ENCODE data around the gene ADCK1.
"Not testable (repeated sequence)": the region's sequence is repeated elsewhere in the genome, so short reads cannot be mapped to it uniquely, and the experiment has no call there.

The ADCK1 gene

DNA sequence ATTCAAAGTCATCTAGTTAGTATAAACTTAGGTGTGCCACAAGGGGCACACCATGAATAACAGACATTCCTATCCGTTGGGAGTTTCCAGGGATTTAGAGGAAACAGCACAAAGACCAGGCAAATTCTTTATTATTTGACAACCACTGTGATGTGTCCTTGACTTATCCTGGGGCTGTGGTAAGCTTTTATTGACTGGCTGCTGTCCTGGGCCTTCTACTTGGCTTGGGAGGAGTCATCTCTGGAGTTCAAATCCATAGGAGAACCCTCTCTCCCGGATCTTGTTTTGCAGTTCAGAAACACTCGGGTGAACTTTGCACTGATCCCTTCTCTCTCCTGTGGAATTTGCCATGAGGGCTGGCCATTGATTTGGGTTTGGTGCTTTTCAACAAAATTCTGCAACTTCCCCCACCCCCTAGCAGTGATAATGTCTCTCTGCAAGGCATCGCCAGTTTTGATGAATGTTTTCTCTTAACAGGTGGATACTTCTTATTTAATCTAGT, 136.3 kb downstream of the ADCK1 start:
- FAIRE-seq: no peak

DNA sequence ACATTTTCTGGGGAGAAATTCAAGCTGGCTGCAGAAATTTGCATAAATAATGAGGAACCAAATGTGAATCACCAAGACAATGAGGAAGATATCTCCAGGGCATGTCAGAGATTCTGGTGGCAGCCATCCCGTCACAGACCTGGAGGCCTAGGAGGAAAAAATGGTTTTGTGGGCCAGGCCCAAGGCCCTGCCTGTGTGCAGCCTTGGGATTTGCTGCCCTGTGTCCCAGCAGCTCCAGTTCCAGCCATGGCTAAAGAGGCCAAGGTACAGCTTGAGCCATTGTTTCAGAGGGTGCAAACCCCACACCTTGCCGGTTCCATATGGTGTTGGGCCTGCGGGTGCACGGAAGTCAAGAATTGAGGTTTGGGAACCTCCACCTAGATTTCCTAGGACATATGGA, 147.5 kb downstream of the ADCK1 start:
- FAIRE-seq: no peak

More for the DNA sequence above, 136.3 kb downstream of the ADCK1 start:
- DNase-seq (ENCODE audit: low spot score): no peak

DNA sequence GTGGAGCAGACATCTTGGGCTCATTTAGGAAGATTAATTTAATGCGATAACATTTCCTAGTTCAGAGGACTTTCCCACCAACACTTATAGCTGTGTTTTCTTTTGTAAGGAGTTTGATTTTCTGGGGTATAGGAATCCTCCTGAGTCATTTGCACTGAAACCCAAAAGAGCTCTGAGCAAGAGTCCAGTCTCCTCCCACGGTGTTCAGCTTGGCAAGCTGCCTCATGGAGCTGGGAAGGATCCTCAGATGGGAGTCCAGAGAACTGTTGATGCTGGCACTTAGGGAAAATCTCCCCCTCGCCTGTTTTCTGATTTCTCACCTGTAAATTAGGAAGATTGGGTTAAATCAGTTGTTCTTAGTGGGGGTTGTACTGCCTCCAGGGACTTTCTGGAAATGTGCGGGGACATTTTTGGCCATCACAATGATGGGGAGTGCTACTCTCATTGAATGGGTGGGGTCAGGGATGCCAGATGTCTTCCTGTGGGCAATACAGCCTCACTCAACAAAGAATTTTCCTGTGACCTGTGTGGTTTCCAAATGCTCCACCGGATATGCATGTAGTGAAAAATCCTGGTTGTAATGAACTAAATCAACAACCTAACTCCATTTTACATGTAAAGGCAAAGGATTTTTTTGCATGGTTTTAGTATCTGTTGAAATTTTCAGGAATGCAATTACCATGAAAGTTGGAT, 150.6 kb downstream of the ADCK1 start:
- no peak for FAIRE-seq
- no peak for DNase-seq (ENCODE audit: low spot score)

More for the DNA sequence above, 147.5 kb downstream of the ADCK1 start:
- DNase-seq (ENCODE audit: low spot score): no peak

DNA sequence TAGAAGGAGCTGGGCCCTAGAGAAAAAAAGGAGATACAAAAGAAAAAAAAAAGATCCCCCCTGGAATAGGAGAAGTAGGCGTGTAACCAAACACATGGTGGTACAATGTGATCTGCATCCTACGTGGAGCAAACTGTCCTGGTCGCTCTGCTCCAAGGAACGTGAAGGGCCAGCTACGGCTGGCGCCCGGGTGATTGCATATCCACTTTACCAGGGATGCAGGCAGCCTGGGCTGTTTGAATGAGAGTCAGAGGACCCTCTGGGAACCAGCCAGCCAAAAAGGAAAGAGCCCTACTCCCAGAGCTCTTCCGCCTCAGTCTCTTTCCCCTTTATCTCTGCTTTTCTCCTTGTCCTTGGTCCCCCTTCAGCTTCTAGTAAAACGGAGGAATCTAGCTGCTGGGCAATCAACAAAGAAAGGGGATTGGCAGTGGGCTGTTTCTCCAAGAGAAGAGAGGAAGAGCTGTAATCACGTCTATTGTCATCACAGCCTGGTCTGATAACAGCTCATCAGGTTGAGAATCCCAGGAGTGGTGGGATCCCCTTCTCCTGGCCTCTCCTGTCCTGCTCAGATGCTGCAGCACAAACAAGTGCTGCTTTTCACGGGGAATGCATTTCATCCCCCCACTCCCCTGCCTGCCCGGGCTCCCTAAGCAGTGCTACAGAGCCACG, 156.0 kb downstream of the ADCK1 start:
- DNase-seq (ENCODE audit: low spot score): no peak
- no peak for FAIRE-seq

DNA sequence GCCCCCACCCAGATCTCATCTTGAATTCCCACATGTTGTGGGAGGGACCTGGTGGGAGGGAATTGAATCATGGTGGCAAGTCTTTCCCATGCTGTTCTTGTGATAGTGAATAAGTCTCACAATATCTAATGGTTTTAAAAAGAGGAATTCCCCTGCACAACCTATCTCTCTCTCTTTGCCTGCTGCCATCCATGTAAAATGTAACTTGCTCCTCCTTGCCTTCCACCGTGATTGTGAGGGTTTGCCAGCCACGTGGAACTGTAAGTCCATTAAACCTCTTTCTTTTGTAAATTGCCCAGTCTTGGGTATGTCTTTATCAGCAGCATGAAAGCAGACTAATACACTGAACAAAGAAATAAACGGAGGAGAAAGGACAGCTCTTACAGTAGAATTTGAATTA, 159.8 kb downstream of the ADCK1 start:
- DNase-seq (ENCODE audit: low spot score); FAIRE-seq: not testable (repeated sequence)

DNA sequence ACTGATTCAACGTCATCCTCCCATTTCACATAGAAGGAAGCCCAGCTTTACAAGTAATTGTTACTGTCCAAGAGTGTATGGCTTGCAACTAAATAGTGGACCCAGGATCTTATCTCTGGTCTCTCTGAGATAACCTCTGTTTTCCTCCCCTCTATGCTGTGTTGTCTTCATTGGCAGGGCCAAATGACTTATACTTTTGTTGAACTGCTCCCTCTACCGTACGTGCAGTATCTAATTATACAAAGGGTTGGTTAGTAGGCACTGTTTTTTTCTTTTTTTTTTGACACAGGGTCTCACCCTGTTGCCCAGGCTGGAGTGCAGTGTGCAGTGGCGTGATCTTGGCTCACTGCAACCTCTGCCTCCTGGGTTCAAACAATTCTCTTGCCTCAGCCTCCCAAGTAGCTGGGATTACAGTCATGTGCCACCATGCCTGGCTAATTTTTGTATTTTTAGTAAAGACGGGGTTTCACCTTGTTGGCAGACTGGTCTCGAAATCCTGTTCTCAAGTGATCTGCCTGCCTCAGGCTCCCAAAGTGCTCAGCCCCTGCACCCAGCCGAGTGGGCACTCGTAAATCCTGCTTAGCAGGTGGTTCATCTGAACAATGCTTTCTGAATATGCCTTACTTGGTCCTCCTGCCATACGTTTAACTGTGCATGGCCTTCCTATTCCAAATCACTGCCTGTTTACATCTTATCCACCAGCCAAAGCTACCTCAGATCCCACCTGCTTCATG, 162.1 kb downstream of the ADCK1 start:
- FAIRE-seq (no peak), DNase-seq (ENCODE audit: low spot score) (no peak)

DNA sequence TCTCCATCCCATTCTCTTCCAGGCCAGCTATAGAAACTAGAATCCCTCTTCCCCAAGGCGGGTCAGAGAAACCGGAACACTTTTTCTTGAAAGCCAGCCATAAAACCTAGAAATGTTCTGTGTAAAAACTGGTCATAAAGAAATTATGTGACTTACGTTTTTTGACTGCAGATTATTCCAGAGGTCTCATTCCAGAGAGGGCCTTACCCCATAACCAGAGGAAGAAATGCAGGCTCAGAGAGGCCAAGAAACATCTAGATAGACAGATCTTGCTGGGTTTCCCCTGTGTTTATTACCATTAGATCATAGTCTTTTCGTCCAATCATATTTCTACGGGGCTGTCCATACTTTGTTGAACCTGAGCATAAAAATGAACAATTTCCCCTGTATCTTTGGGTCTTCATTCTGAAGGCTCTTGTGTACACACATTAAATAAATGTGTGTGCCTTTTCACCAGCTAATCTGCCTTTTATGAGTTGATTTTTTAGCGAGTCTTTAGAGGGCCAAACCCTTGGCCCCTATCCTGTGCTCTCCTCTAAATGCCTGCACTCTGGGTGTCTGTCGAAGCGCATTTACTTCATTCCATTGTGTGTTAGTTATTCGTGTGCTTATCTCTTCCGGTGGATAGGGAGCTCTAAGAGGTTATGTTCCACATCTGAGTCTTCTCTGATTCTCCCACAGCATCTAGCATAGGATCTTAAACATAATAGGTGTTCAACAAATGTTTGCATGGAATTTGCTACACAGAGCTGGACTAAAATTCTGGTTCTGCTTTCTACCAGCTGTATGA, 163.0 kb downstream of the ADCK1 start:
- no peak for FAIRE-seq

DNA sequence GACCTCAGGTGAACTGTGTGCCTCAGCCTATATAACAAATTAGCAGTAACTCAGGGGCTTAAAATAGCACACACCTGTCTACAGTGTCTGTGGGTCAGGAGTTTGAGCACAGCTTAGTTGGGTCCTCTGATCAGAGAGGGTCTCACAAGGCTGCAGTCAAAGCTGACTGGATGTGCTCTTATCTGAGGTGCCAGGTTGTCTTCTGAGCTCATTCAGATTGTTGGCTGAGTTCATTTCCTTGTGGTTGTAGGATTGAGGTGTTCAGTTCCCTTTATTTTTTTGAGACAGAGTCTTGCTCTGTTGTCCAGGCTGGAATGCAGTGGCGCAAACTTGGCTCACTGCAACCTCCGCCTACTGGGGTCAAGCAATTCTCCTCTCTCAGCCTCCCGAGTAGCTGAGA, 164.7 kb downstream of the ADCK1 start:
- no peak for FAIRE-seq
- DNase-seq (ENCODE audit: low spot score): no peak

More for the DNA sequence above, 163.0 kb downstream of the ADCK1 start:
- DNase-seq (ENCODE audit: low spot score): no peak

DNA sequence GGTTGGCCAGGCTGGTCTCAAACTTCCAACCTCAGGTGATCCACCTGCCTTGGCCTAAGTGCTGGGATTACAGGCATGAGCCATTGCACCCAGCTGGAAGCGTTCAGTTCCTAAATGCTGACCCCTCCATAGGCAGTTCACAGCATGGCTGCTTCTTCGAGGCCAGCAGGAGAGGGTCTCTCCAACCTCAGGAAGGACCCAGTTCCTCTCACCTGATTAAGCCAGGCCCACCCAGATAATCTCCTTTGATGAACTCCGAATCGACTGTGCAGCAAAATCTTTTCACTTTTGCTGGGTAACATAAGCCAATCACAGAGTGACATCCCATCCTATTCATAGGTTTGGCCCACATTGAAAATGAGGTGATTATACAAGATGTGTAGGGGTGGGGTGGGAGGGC, 165.1 kb downstream of the ADCK1 start:
- FAIRE-seq: no peak

DNA sequence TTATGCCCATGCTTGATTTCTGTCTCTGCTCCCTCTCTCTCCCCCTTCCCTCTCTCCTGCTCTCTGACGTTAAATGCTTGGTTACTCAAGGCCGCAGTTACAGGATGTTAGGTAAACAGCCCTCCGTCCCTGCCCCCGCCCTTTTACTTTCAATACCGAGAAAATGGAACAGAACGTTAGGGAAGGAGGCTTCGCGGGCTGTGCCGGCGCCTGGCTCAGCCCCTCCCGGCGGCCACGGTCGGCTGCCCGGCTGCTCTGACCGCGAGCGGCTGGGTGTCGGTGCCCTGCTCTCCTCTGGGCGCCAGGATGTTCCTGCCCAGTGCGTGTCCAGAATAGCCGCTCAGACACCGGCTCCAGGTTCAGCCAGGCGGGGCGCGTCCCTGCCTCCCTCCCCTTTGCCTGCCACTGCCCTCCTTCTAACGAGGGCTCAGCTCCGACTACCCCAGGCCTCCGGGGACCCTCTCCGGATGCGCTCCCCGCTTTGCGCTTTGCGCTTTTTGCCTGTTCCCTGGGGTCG, 166.1 kb downstream of the ADCK1 start:
- FAIRE-seq: no peak
- DNase-seq (ENCODE audit: low spot score): peak; percentile 60

More for the DNA sequence above, 165.1 kb downstream of the ADCK1 start:
- no peak for DNase-seq (ENCODE audit: low spot score)

DNA sequence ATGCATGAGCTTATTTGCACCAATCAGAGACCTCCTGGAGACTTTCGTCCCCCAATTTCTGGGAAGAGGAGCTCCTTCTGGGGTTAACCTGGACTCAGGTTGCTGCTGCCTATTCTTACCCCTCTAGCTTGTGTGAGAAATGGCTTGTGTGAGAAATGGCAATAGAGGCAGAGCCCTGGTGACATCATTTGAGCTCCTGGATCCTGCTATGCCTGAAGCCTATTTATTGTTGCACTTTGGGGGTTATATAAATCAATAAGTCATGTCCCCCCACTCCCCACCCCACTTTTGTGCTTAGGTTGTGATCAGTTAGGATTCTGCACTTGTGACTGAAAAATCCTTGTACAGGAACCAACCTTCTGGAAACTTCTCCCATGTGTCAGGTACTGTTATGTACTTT, 167.2 kb downstream of the ADCK1 start:
- DNase-seq (ENCODE audit: low spot score) (no peak), FAIRE-seq (no peak)

DNA sequence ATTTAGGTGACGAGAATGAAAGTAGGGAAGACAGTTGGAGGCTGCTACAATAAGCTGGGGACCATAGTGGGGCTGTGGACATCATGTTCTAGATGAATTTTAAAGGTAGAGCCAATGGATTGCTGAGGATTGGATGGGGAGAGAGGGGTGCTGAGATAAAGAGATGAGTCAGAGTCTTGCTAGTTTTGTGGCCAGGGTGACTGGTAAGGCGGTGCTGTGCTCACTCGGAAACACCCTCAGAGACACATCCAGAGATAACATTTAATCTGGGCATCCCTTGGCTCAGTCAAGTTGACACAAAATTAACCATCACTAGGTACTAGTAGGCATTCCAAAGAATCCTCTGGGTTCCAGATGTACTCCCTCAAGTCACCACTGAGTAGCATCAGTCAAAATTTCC, 170.7 kb downstream of the ADCK1 start:
- FAIRE-seq: no peak
- no peak for DNase-seq (ENCODE audit: low spot score)

DNA sequence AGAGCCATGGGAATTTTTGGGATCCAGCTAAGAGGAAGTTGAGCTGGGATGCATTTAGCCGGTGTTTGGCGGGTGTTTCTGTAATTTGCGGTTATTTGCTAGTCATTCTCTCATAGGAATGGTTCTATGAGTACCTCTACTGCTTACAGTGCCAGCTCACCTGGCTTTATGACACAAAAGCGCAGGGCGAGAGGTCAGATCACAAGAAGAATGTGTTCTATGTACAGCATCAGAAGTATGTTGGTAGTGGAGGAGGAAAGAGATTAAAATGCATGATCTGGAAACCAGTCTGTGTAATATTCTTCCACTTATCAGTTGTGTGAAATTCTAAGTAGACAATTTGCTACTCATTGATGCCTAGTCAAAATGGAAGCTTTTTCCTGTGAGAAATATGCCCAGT, 173.3 kb downstream of the ADCK1 start:
- no peak for FAIRE-seq
- DNase-seq (ENCODE audit: low spot score): no peak

DNA sequence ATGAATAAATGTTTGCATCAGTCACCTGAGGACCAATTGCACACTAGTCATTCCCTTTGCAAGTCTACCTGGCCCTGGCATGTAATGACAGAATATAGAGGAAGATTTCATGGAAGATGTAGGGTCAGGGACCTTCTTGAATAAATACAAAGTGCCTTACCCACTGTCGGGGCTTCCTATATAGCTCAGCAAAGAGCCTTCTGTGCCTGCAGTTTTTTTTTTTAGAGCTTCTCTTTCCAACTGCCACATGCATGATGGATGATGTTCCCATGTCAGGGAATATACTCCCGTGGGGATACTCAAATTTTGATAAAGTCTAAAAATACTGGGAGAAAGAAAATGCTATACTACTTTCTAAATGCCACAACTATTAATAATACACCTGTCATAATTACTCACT, 176.7 kb downstream of the ADCK1 start:
- FAIRE-seq (no peak), DNase-seq (ENCODE audit: low spot score) (no peak)

DNA sequence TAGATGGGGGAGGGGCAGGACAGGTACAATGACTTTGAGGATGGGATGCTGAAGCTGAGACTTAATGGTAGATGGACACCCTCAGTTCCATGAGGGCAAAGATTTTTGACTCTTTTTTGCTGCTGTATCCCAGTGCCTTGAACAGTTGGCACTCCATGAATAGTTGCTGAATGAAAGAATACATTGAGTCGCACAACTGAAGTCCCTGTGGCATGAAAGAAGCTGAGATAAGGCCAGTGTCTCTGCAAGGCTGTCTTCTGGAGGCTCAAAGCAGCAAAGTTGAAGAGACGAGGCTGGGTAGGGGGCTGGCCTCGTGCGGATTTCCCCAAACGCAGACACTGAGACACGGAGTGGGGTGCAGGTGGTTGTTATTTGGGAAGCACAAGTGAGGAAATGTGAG, 179.3 kb downstream of the ADCK1 start:
- FAIRE-seq: no peak
- DNase-seq (ENCODE audit: low spot score): no peak

DNA sequence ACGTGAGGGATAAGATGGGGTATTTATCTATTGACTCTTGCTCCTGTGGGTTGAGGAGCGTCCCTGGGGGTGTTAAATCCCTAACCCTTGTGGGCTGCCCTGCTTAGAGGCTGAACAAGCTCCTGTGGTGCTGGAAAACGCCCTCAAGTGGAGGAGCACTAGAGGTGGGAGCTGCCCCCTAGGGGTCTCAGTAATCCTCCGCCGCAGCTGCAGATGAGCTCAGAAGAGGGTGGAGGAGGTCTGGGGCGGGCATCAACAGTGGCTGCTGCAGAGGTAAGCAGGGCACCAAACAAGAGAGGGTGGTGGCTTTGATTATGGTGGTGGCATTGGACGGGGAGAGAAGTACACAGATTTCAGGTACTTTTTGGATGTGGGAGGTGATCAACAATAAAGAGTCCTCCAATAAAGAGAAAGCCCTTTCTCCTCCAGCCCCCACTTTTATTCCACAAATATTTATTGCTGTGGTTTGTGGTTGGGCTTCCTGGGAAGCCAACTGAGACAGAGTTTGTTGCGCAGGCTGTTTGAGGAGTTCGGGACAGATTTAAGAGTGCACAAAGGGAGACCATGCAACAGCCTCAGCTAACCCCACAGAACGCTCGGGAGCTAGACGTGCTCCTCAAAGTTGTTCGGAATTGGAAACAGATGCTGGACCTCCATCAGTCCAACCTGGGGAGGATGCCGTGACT, 179.9 kb downstream of the ADCK1 start:
- FAIRE-seq: no peak
- peak; percentile 74 for DNase-seq (ENCODE audit: low spot score)

DNA sequence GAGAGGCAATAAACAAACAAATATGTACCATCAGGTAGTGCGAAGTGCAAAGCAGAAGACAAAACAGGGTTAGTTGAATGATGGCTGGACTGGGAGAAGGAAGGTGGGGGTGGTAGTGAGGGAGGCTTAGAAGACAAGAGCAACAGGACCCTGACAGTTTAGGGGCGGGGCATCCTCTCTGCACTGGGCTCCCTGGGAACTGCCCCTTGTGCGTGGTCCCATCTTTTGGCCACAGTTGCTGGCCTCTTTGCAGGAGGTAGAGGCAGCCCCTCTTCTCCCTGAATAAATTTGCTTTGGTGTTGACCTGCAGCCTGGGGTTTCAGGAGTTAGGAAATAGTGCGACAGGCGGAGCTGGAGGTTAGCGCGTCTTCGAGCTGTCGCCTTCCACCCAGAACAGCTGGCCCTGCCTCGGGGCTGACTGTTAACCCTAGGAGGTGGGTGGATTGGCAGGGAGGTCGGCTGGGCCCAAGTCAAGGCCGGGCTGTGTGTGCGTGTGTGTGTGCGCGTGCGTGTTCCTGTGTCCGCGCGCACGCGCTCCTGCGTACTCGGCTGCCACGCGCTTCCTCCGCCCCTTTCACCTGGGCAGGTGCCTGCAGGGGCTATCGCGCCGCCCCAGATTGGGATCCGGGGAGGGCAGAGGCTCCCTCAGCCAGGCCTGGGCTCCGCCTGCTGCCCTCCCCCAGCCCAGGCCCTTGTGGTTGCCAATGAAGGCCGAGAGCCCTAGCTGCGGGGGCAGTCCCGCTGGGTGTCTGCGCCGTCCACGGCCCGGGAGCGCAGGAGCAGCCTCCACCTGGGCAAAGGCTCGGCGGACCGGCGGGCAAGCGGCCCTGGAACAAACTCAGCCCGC, 180.8 kb downstream of the ADCK1 start:
- FAIRE-seq: peak; percentile 61
- DNase-seq (ENCODE audit: low spot score): no peak
